ENCODE data around the gene ATP2C1. TPM values are rescaled to one million over a fixed set of nuclear protein-coding genes. Genes with fewer than 3 reads are reported as not detected.

Gene ATP2C1
- total RNA-seq, 2 donors from 2014 or later = 76.8 to 81.3 TPM

DNA sequence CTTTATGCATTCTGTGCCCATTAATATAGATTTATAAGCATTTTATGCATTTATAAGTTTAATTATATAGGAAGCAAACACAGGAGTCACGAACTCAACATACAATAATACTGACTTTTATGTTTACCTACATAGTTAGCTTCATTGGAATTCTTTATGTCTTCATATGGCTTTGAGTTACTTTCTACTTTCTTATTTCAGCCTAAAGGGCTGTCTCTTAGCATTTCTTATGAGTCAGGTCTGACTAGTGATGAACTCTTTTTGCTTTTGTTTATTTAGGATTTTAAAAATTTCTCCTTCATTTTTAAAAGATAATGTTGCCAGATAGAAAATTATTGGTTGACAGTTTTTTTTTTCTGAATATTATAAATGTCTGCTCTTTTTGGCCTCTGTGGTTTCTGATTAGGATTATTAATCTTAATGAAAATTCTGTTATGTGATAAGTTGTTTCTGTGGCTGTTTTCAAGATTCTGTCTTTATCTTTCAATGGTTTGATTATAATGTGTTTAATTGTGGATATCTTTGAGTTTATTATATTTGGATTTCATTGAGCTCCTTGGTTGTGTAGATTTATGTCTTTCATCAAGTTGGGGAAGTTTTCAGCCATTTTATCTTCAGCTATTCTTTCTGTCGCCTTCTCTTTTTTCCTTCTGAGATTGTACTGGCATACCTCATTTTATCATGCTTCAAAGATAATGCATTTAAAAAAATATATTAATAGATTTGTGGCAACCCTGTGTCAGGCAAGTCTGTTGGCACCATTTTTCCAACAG is 54.3 kb downstream of the ATP2C1 start:
- 100% methylated on average over 2 of the region's 2 CpGs; no CpG with 5 or more reads in 1 of the 2 experiments for WGBS, 2 experiments (ENCODE audit: insufficient coverage in 1 of 2, insufficient read length in 1 of 2)

DNA sequence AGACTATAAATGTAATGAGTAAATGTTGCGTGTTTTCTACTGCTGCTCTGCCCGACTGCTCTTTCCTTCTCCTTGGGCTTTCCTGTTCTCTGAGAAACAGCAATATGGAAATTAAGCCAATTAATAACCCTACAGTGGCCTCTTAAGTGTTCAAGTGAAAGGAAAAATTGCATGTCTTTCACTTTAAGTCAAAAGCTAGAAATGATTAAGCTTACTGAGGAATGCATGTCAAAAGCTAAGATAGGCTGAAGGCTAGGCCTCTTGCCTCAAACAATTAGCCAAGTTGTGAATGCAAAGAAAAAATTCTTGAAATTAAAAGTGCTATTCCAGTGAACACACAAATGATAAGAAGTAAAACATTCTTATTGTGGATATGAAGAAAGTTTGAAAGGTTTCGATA is 55.0 kb downstream of the ATP2C1 start:
- Histone ChIP-seq H3K9ac (ENCODE audit: extremely low read depth, low read length, poor library complexity, severe bottlenecking) (no peak overlapping the region), H3K27me3 (ENCODE audit: control insufficient read depth, insufficient read depth, low read length, poor library complexity, severe bottlenecking) (no peaks in the 10 kb centered on the region), H3K4me3 (ENCODE audit: low read length) (no peak overlapping the region), H3K9me3 (ENCODE audit: control insufficient read depth, low read length) (peaks cover 13% of the 10 kb centered on the region), H3K4me1 (ENCODE audit: control insufficient read depth, insufficient read depth, low read length) (peaks cover 7% of the 10 kb centered on the region), H3K36me3 (ENCODE audit: control insufficient read depth, insufficient read depth, low read length) (peaks cover 55% of the 10 kb centered on the region), H3K27ac (ENCODE audit: low read depth, low read length) (no peak overlapping the region)
- H3K27me3 Mint-ChIP-seq (ENCODE audit: insufficient read depth) = peaks cover 4% of the 10 kb centered on the region
- H3K27ac Mint-ChIP-seq = no peak overlapping the region
- no peak for DNase-seq
- TF ChIP-seq, protein P1, sequence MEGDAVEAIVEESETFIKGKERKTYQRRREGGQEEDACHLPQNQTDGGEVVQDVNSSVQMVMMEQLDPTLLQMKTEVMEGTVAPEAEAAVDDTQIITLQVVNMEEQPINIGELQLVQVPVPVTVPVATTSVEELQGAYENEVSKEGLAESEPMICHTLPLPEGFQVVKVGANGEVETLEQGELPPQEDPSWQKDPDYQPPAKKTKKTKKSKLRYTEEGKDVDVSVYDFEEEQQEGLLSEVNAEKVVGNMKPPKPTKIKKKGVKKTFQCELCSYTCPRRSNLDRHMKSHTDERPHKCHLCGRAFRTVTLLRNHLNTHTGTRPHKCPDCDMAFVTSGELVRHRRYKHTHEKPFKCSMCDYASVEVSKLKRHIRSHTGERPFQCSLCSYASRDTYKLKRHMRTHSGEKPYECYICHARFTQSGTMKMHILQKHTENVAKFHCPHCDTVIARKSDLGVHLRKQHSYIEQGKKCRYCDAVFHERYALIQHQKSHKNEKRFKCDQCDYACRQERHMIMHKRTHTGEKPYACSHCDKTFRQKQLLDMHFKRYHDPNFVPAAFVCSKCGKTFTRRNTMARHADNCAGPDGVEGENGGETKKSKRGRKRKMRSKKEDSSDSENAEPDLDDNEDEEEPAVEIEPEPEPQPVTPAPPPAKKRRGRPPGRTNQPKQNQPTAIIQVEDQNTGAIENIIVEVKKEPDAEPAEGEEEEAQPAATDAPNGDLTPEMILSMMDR (conservative IDR thresholded peaks at IDR 0.05) = no peak
- peaks cover 3% of the 10 kb centered on the region for H3K9me3 Mint-ChIP-seq
- peaks cover 38% of the 10 kb centered on the region for H3K36me3 Mint-ChIP-seq (ENCODE audit: low read depth)
- 100% methylated on average over 1 to 2 of the region's 3 CpGs for WGBS, 2 experiments (ENCODE audit: insufficient coverage in 1 of 2, insufficient read length in 1 of 2)
- peaks cover 25% of the 10 kb centered on the region for H3K4me1 Mint-ChIP-seq
- no peak overlapping the region for H3K4me3 Mint-ChIP-seq

More for the DNA sequence above, 54.3 kb downstream of the ATP2C1 start:
- no peak overlapping the region for H3K27ac ChIP-seq (ENCODE audit: low read depth, low read length)
- peaks cover 38% of the 10 kb centered on the region for H3K36me3 Mint-ChIP-seq (ENCODE audit: low read depth)
- no peak overlapping the region for H3K4me3 ChIP-seq (ENCODE audit: low read length)
- H3K27ac Mint-ChIP-seq = no peak overlapping the region
- H3K9me3 ChIP-seq (ENCODE audit: control insufficient read depth, low read length) = peaks cover 13% of the 10 kb centered on the region
- H3K4me1 ChIP-seq (ENCODE audit: control insufficient read depth, insufficient read depth, low read length) = peaks cover 7% of the 10 kb centered on the region
- peaks cover 3% of the 10 kb centered on the region for H3K9me3 Mint-ChIP-seq
- H3K4me1 Mint-ChIP-seq = peaks cover 25% of the 10 kb centered on the region
- TF ChIP-seq, protein P1 (conservative IDR thresholded peaks at IDR 0.05) = no peak
- DNase-seq = no peak
- H3K9ac ChIP-seq (ENCODE audit: extremely low read depth, low read length, poor library complexity, severe bottlenecking) = no peak overlapping the region
- no peaks in the 10 kb centered on the region for H3K27me3 ChIP-seq (ENCODE audit: control insufficient read depth, insufficient read depth, low read length, poor library complexity, severe bottlenecking)
- H3K27me3 Mint-ChIP-seq (ENCODE audit: insufficient read depth) = peaks cover 1% of the 10 kb centered on the region
- no peak overlapping the region for H3K4me3 Mint-ChIP-seq
- H3K36me3 ChIP-seq (ENCODE audit: control insufficient read depth, insufficient read depth, low read length) = peaks cover 55% of the 10 kb centered on the region

DNA sequence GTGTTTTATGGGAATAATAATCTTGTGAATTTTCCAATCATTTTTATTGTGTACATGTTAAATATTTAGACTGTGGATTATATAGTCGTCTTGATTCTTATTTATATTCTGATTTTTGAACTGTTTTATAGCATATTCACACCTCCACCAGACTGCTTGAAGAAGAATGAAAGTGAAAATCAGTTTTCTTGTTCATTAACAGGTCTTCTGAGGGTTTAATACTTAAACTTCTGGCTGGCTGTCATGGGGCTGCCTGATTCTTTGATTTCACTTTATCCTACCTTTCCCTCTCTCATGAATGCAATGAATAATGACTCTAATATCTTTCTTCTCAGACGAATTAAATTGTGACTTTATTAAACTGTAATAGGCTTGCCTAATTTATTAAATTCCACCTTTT is 56.2 kb downstream of the ATP2C1 start:
- peaks cover 3% of the 10 kb centered on the region for H3K9me3 Mint-ChIP-seq
- Histone ChIP-seq H3K4me1 (ENCODE audit: control insufficient read depth, insufficient read depth, low read length) (peaks cover 7% of the 10 kb centered on the region), H3K27me3 (ENCODE audit: control insufficient read depth, insufficient read depth, low read length, poor library complexity, severe bottlenecking) (no peaks in the 10 kb centered on the region), H3K9ac (ENCODE audit: extremely low read depth, low read length, poor library complexity, severe bottlenecking) (no peak overlapping the region), H3K27ac (ENCODE audit: low read depth, low read length) (no peak overlapping the region), H3K36me3 (ENCODE audit: control insufficient read depth, insufficient read depth, low read length) (peaks cover 44% of the 10 kb centered on the region), H3K4me3 (ENCODE audit: low read length) (no peak overlapping the region), H3K9me3 (ENCODE audit: control insufficient read depth, low read length) (peaks cover 13% of the 10 kb centered on the region)
- peaks cover 41% of the 10 kb centered on the region for H3K36me3 Mint-ChIP-seq (ENCODE audit: low read depth)
- peaks cover 29% of the 10 kb centered on the region for H3K4me1 Mint-ChIP-seq
- peaks cover 7% of the 10 kb centered on the region for H3K27me3 Mint-ChIP-seq (ENCODE audit: insufficient read depth)
- no peak for DNase-seq
- TF ChIP-seq, protein P1 (conservative IDR thresholded peaks at IDR 0.05) = no peak
- no peak overlapping the region for H3K4me3 Mint-ChIP-seq
- WGBS, 2 experiments (ENCODE audit: insufficient coverage in 1 of 2, insufficient read length in 1 of 2) = 83% methylated on average over 1 of the region's 2 CpGs; no CpG with 5 or more reads in 1 of the 2 experiments
- no peak overlapping the region for H3K27ac Mint-ChIP-seq

All from endodermal cell (in vitro differentiated cells).